Gastroesophageal sphincter (tissue), 3 donors: ENCODE data around the gene CCDC93.

Experiments
- EP300 ChIP-seq: sonication (generic); formaldehyde crosslinking; IDR thresholded peaks from one replicate; pipeline ENCODE4 v1.6.1; 2017; ENCODE audit warnings: antibody characterized with exemption, mild to moderate bottlenecking
- POLR2A ChIP-seq, 2 donors: fragments of 450-650 bp; IDR thresholded peaks; one replicate each; pipeline ENCODE4 v1.6.1; 2017; ENCODE audit warnings: antibody characterized with exemption in 2 of 2, mild to moderate bottlenecking in 2 of 2, moderate library complexity in 1 of 2
- POLR2AphosphoS5 ChIP-seq: sonication (generic); formaldehyde crosslinking; IDR thresholded peaks from one replicate; pipeline ENCODE4 v1.6.1; 2017; ENCODE audit warnings: antibody characterized with exemption
- TF ChIP-seq, protein P1 (sequence below), 4 experiments: fragments of 200-600 bp in 2 of 4; fragments of 450-650 bp in 2 of 4; sonication (generic) in 1 of 4; IDR thresholded peaks; one replicate each; pipeline ENCODE4 v1.5.1; 2017 to 2019; ENCODE audit warnings: antibody characterized with exemption in 4 of 4, mild to moderate bottlenecking in 2 of 4, moderate library complexity in 2 of 4

DNA sequence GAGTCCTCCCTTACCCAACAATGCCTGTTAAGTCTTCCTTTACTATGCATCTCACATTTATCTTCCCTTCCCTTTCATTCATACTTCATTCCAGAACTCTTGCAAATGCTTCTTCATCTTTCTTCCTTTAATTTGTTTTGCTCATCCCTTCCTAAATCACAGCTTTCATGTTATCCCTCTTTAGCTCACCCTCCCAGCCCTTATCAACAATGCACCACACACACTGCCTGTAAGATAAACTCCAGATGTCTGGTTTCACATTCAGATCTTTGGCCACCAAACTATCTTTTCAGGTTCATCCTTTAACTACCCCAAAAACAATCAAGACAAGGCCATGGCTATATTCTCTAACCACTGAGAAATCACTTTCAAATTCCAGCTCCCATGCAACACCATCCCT is 3.4 kb downstream of the CCDC93 start:
- TF ChIP-seq, protein P1, sequence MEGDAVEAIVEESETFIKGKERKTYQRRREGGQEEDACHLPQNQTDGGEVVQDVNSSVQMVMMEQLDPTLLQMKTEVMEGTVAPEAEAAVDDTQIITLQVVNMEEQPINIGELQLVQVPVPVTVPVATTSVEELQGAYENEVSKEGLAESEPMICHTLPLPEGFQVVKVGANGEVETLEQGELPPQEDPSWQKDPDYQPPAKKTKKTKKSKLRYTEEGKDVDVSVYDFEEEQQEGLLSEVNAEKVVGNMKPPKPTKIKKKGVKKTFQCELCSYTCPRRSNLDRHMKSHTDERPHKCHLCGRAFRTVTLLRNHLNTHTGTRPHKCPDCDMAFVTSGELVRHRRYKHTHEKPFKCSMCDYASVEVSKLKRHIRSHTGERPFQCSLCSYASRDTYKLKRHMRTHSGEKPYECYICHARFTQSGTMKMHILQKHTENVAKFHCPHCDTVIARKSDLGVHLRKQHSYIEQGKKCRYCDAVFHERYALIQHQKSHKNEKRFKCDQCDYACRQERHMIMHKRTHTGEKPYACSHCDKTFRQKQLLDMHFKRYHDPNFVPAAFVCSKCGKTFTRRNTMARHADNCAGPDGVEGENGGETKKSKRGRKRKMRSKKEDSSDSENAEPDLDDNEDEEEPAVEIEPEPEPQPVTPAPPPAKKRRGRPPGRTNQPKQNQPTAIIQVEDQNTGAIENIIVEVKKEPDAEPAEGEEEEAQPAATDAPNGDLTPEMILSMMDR (IDR thresholded peaks at IDR 0.05) = no peak
- no peak for TF ChIP-seq POLR2AphosphoS5
- TF ChIP-seq POLR2A (IDR thresholded peaks at IDR 0.05) = no peak
- no peak for TF ChIP-seq EP300
